Hepatocyte (in vitro differentiated cells): Measurements from ENCODE around the gene SNX10.
A peak's percentile ranks its signal among the peaks of the same experiment; 100 is the strongest.

Experiments
- CTCF ChIP-seq: fragments of 200-600 bp; sonication (generic); IDR thresholded peaks from 2 replicates; pipeline ENCODE4 v1.5.1; 2016; ENCODE audit warnings: antibody characterized with exemption, mild to moderate bottlenecking; ENCODE audit not compliant: poor library complexity
- EZH2 ChIP-seq: fragments of 200-600 bp; sonication (generic); IDR thresholded peaks from 2 replicates; pipeline ENCODE4 v1.6.1; 2016; ENCODE audit warnings: antibody characterized with exemption, mild to moderate bottlenecking, borderline replicate concordance
- EZH2phosphoT487 ChIP-seq: fragments of 200-600 bp; sonication (generic); IDR thresholded peaks from one replicate; pipeline ENCODE4 v1.6.1; 2018; ENCODE audit warnings: antibody characterized with exemption, mild to moderate bottlenecking, low read depth, moderate library complexity; ENCODE audit not compliant: unreplicated experiment, severe bottlenecking

- TF ChIP-seq CTCF (peak; percentile 34), EZH2phosphoT487 (no peak), EZH2 (no peak)
Observed at GRCh38 chr7:26368542-26368941, 76.9 kb downstream of the SNX10 start.
